GM21390 (cell line): ENCODE measurements around the gene PDE6D.

ENCODE experiments used
- ATAC-seq: cut with Tn5 transposase; IDR thresholded peaks from one replicate; pipeline ENCODE4 v1.9.1; 2021; ENCODE audit not compliant: unreplicated experiment

PDE6D gene

DNA sequence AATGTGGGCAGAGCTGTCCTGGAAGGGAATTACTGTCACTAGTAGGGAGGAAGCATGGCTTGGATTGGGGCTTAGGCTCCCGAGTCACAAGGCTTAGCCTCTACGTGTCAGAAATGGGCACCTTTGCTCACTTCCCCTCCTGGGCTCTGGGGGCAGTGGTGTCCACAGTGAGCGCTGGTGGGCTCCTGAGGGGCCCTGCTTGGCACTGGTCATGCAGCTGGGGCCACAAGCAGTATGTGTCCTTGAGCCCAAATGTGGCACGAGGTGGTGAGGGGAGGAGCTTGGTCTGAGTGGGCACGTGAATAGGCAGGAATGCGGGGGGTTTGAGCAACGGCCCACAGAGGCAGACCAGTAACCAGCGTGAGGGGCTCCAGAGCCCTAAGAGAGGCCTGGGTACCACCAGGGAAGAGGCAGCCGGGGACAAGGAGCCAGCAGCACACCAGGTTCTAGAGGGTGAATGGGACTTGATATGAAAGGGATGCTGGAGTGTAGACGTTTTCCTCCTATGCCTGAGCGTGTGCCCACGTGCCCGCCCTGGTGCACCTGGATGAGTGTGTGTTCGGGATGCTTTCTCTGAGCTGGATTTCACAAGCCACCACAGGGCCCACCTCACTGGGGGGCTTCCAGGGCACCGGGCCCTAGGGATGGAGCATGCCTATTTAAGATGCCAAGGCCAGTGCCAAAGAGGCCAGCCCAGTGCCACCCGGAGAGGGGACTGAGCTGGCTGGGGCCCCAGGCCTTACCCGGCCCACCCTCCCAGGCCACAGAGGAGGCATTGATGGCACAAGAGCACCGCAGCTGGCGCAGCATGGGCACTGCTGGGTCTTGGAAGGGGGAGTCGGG is 95.5 kb downstream of the PDE6D start:
- ATAC-seq, result no peak

DNA sequence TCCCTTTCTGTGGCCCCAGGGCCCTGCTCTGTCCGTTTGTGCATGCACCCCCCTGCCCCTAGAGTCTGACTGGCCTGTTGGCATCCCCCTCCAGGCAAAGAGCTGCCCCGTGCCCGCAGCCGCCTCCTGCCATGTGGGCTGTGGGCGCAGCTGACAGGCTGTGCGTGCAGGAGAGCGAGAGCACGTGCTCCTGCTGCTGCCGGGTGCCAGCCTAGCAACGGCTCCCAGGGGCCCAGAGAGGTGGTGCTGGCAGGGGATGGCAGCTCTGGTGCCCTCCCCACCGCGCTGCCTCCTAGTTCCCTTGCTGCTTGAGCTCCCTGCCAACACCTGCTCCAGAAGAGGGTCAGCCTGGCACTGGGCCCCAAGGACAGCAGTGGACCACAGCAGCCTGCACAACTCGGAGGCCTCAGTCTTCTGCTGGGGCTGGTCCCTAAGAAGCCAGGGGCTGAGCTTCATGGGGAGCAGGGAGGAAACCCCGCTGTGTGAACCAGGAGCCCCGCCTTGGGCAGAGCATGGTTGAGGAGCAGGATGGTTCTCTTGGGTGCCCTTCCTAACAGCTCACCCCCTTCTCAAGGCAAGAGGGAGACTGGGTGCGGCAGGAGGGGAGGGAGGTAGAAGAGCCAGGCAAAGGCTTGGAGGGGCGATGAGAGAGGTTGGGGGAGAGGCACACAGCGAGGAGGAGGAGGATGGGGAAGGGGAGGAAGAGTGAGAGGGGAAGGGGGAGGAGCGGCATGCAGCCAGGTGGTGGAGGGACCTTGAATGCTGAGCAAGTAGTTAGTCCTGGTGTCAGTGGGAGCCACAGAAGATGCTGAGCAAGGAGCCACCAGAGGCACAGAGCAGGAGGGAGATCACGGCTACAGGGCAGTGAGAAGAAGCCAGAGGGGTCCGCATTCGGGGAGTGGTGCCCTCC is 96.5 kb downstream of the PDE6D start:
- ATAC-seq, result no peak

DNA sequence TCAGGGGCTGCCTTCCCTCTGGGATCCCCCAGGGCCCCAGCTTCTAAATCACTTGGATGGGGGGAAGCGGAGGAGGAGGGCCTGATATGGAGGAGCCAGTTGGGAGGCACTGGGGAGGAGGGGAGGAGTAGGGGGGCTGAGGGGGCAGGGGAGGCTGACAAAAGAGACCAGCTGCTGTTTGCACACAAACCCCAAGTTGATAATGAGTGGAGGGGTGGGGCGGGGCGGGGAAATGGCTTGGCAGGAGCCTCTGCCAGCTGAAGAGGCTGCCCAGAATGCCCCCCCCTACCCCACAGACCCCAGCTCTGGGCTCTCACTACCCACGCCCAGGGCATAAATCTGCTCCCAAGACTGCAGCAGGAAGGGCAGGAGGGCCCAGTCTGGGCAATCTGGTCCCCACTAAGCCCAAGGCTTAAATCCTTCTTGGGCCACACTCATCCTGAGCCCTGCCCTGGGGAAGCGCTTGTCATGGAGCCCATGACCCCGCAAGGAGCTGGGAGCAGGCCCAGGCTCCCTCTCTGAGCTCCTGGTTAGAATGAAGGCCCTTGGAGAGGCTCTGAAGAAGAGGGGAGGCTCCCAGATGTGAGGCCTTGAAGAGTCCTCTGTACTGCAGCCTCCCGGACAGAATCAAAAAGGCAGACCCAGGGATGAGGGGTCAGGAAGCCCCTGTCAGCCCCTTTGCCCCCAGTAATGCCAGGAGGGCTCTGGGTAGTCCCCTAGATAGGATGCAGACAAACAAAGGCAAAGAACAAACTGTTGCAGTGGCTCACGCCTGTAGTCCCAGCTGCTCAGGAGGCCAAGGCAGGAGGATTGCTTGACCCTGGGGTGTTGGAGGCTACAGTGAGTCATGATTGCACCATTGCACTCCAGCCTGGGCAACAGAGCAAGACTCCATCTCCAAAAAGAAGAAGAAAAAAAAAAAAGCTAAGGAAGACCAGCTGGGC is 97.5 kb downstream of the PDE6D start:
- ATAC-seq, result no peak

DNA sequence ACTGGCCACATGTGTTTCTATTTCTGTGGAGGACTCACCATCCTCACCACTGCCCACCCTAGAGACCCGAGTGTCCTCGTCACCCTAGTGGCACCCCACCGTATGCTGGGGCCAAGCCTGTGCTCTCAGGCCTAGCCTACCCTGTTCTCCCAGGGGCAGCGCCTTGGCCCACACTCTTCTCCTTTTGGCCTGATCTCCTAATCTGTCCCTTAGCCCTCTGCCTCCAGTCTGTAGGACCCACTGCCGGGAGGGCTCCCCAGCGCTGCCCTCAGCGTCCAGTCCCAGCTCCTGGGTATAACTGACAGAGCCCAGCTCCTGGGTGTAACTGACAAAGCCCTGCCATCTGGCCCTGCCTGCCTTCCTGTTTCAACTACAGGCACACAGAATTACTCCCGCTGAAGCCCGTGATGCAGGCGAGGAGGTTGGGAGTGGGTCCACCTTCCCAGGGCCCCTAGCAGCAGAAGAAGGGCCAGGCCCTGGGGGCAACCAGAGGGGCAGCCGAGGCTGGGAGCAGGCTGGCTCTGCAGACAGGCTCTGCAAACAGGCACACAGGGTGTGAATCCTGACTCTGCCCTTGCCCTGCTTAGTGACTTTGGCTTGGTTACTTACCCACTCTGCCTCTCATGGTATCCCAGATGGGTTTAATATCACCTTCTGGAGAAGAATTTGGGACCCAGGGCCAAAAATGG is 98.3 kb downstream of the PDE6D start:
- no peak for ATAC-seq
